GM18858 (cell line): Measurements from ENCODE around the gene CHRNA9.

Source experiments
- ATAC-seq: cut with Tn5 transposase; IDR thresholded peaks from one replicate; pipeline ENCODE4 v1.9.1; 2021; ENCODE audit not compliant: unreplicated experiment

The CHRNA9 gene

DNA sequence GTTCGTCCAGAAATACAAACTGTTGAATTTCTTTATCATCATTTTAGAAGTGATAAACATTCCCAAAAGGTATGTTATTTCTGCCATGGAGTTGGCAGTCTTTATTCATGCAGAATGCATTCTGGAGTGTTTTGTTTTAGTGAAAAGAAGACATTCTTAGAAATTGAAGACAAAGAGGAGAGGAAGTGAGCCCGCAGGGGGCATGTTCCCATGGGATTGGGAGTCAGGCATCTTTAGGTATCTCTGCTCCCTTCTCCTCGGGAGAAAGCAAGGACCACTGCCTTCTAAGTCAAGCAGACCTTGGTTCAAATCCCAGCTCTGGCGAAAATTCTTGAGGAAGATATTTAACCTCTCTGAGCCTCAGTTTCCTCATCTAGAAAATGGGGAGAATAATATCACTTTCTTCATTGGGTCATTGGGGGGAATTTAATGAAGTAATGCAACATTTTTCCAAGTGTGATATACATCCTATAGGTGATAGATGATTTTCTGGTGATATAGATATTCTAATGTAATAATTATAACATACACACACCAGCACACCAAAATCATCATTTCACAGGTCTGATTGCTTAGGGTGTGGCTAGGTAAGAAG, 26.5 kb upstream of the CHRNA9 start:
- no peak for ATAC-seq

GRCh38 chr4:40309250-40309774, 25.8 kb upstream of the CHRNA9 start:
- ATAC-seq = no peak

- ATAC-seq = no peak
Measured at GRCh38 chr4:40310225-40310624, 24.9 kb upstream of the CHRNA9 start.

DNA sequence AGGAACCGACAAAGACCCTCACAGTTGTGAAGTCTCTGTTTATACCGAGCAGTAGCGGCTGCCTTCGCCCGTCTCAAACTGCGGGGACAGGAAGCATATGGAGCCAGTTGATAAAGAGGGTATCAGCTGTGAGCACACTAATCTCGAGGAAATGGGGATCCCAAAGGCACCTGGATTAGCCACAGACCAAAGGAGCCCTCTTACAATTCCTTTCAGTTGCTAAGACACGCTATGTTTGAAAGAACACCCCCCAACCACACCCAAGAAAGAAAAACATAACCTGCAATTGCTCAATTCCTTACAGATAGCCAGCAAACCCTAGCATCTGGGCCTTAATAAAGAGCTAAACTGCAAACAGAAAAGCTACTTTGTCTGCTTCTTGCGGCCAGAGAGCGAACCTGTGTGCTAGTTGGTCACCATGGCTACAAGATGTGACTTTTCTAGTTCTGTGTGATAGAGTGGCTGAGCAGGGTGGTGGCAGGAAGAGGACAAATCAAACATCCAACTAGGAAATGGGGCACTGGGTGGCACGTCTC, 23.3 kb upstream of the CHRNA9 start:
- no peak for ATAC-seq

DNA sequence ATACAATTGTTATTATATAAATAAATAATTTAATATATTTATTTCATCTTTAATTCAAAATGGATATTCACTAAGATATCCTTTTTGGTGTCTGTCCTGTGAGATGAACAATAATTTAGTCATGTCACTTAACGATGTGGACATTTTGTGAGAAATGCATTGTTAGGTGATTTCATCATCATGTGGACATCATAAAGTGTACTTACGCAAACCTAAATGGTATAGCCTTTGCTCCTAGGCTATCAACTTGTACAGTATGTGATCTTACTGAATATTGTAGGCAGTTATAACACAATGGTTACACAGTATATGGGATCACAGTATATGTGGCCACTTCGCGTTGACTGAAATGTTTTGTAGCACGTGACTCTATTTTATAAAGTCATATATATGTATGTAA, 20.2 kb upstream of the CHRNA9 start:
- no peak for ATAC-seq

DNA sequence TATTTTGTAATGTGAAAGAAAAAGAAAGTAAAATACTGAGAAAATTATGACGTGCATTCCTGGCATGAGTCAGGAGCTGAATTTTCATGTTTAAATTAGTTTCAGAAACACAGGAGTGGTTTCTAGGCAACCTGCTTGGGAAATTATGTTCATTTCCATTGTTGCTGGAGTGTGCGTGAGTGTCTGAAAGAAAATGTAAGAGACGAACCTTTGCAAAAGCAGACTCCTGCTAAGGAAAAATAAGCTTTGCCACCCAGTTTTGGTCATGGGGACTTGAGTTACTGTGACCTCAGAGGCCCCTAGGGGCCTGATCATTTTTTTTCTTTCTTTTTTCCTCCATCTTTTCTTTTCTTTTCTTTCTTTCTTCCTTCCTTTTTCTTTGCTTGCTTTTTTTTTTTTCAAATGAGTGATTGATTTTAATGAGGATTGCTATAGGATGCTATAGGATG, 18.8 kb upstream of the CHRNA9 start:
- ATAC-seq = no peak

- no peak for ATAC-seq
Measured at GRCh38 chr4:40316782-40317635, 18.1 kb upstream of the CHRNA9 start.

- ATAC-seq = no peak
Measured at GRCh38 chr4:40317916-40318658, 17.0 kb upstream of the CHRNA9 start.

DNA sequence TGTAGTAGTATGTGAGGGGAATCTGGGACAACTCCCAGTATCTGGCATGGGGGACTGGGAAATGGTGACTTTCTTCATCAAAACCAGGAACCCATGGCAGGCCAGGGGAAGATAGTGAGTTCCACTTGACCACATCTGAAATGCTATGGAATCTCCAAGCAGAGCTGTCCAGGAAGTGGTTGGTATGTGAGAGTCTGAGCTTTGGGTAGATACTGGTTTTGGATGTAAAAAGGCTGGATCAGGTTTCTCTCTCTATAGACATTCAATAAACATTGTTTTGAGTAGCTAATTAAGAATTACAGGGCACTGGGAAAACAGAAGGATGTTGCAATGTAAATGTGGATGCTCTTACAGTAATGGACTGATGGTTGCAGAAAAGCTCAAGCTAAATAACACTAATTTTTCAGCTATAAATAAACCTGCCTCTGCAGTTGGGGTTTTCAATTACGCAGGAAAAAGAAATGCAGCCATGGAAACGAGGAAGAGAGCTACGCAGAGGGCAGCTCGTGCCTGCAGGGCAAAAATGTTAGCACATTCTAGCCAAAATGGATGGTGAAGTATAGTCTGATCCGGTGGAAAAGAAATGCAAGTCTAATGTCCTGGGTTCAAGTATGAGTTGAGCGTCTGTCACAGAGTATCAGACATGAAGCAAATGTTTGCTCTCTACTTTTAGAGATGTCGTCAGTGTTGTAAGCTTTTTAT, 13.4 kb upstream of the CHRNA9 start:
- ATAC-seq = no peak

- no peak for ATAC-seq
Measured at GRCh38 chr4:40322811-40323210, 12.3 kb upstream of the CHRNA9 start.

- ATAC-seq = no peak
Measured at GRCh38 chr4:40323866-40324265, 11.3 kb upstream of the CHRNA9 start.

DNA sequence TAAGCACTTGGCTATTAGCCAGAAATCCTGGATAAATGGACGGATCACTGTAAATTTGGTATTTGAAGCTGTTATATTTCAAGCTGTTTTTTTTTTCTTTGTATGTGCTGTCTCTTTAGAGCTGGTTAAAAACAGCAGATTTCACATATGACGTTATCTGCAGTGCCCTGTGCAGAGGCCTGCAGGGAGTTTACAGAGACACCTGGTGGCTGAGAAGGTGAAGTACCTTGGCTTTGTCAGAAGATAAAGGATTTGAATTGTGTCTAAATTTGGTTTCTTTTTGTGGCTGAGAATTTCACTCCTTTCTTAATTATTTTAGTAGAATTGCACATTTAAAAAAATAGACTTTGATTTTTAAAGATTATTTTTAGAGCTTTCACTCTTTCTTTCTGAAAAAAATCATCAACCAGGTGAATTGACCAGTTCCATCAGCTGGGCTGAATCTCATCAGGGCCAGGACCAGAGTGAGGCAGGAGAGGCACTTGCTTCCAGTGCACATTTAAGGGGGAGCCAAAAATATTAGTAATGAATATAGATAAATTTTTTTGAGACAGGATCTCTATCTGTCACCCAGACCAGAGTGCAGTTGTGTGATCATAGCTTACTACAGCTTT, 9.6 kb upstream of the CHRNA9 start:
- peak; percentile 96 for ATAC-seq

GRCh38 chr4:40327340-40327739, 7.8 kb upstream of the CHRNA9 start:
- no peak for ATAC-seq

- ATAC-seq = no peak
Measured at GRCh38 chr4:40328383-40328782, 6.8 kb upstream of the CHRNA9 start.

DNA sequence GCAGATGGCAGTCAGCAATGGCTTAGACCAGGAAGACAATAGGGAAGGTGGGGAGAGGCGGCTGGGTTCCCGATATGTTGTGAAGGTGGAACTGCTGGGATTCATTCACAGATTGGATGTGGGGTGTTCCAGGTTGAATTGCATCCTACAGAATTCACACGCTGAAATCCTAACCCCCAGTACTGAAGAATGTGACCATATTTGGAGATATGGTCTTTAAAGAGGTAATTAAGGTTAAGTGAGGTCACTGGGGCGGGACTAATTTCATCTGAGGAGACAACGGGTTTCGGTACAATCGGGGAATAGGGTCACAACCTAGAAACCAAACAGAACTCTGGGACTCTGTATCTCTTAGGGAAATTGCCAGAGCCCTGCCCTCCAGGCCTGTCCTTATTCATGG, 5.3 kb upstream of the CHRNA9 start:
- no peak for ATAC-seq

- no peak for ATAC-seq
Measured at GRCh38 chr4:40330536-40330935, 4.6 kb upstream of the CHRNA9 start.

DNA sequence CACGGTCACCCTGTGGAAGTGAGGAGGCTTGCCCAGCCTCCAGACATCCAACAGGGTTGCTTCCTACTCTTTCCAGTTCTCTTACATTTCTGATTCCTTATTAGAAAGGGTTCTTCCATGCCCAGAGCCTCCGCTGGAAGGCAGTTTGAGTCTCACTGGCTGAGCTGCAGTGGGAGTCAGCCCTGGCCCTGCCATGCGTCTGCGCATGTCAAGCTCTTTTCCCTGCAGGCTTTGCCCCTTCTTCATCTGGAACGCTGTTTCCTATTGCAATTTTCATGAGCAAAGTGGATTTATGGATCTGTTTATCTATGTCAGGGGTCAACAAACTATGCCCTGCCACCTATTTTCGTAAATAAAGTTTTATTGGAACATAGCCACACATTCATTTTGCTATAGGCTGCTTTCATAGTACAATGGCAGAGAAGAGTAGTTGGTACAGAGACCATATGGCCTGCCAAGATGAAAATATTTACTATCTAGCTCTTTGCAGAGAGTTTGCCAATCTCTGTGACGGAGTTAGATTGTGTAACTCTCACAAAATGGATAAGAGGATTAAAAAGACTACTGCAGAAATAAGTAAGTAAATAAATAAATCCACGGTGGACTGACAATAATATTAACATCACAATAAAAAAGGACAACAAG, 3.9 kb upstream of the CHRNA9 start:
- ATAC-seq = no peak

DNA sequence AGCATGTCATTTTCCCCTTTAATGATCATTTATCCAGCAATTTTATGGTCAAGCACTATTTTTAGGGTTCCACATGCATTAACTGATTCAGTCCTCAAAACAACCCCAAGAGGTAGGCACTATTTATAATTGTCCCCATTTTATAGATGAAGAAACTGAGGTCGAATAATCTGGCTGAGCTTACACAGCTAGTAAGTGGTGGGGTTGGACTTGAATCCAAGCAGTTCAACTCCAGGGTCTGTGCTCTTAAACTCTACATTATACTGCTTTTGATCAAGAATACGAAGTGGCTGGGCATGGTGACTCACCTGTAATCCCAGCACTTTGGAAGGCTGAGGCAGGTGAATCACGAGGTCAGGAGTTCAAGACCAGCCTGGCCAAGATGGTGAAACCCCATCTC, 3.2 kb upstream of the CHRNA9 start:
- ATAC-seq = no peak

GRCh38 chr4:40333921-40334352, 1.2 kb upstream of the CHRNA9 start:
- ATAC-seq = no peak

DNA sequence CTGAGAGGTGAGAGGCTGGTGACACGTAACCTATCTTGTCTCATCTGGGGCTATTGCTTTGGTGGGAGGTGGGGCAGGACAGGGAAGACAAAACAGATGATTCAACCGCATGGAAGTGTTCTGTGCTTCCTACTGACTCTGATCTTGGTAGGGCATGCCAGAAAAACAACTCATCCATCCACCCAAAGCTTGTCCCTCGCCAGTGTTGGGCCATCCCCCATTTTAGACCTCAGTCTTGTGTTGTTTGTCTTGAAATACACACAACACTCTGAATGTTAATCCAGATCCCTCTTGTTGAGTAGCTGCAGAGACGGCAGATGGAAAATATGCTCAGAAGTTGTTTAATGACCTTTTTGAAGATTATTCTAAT, 377 bp downstream of the CHRNA9 start:
- no peak for ATAC-seq
